ENCODE data around the gene CRYBB3.
"Not testable (repeated sequence)": the region's sequence is repeated elsewhere in the genome, so short reads cannot be mapped to it uniquely, and the experiment has no call there.

DNA sequence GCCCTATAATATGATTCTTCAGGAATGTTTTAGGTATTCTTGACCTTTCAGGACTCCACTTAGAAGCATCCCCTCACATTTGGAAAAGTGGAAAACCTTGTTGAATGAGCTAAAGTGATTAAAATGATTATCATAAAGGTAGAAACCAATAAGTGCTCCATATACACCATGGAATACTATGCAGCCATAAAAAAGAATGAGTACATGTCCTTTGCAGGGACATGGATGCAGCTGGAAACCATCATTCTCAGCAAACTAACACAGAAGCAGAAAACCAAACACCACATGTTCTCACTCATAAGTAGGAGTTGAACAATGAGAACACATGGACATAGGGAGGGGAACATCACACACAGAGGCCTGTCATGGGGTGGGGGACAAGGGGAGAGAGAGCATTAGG, 34.0 kb downstream of the CRYBB3 start:
- TF ChIP-seq, protein P1, sequence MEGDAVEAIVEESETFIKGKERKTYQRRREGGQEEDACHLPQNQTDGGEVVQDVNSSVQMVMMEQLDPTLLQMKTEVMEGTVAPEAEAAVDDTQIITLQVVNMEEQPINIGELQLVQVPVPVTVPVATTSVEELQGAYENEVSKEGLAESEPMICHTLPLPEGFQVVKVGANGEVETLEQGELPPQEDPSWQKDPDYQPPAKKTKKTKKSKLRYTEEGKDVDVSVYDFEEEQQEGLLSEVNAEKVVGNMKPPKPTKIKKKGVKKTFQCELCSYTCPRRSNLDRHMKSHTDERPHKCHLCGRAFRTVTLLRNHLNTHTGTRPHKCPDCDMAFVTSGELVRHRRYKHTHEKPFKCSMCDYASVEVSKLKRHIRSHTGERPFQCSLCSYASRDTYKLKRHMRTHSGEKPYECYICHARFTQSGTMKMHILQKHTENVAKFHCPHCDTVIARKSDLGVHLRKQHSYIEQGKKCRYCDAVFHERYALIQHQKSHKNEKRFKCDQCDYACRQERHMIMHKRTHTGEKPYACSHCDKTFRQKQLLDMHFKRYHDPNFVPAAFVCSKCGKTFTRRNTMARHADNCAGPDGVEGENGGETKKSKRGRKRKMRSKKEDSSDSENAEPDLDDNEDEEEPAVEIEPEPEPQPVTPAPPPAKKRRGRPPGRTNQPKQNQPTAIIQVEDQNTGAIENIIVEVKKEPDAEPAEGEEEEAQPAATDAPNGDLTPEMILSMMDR (optimal IDR thresholded peaks at IDR 0.05 in 1 of 3, IDR thresholded peaks at IDR 0.05 in 1 of 3, conservative IDR thresholded peaks at IDR 0.05 in 1 of 3; ENCODE audit: extremely low read depth in 1 of 3, insufficient read depth in 2 of 3, low read length in 3 of 3), result not testable (repeated sequence)
- not testable (repeated sequence) for TF ChIP-seq EZH2 (IDR thresholded peaks at IDR 0.05; ENCODE audit: low read length)
